Omental fat pad (tissue), 4 donors: ENCODE measurements around the gene DNM3. TPM values are rescaled to one million over a fixed set of nuclear protein-coding genes. Genes with fewer than 3 reads are reported as not detected.

Experiments used
- ATAC-seq: fragments of 150-250 bp; one replicate; pipeline ENCODE4 v1.9.1; 2016; ENCODE audit warnings: mild to moderate bottlenecking, moderate library complexity; ENCODE audit not compliant: low FRiP score
- DNase-seq: peaks from one replicate; pipeline ENCODE4 v3.0.0-alpha.2; 2019; ENCODE audit warnings: low spot score
- total RNA-seq, 4 donors: library from RNA; depleted of rRNA; stranded (reverse); fragments of >200 nt; gene quantifications; one replicate each; pipeline ENCODE4 v1.1.0, GENCODE V29; 2016
- TF ChIP-seq, protein P1 (sequence below), 3 donors: fragments of 450-650 bp; IDR thresholded peaks; one replicate each; pipeline ENCODE4 v1.5.1; 2016 to 2017; ENCODE audit warnings: antibody characterized with exemption in 3 of 3, mild to moderate bottlenecking in 3 of 3, moderate library complexity in 2 of 3

Gene DNM3
- total RNA-seq, 4 donors from 2014 or later: 2.9 to 15.8 (median 5.5) TPM

DNA sequence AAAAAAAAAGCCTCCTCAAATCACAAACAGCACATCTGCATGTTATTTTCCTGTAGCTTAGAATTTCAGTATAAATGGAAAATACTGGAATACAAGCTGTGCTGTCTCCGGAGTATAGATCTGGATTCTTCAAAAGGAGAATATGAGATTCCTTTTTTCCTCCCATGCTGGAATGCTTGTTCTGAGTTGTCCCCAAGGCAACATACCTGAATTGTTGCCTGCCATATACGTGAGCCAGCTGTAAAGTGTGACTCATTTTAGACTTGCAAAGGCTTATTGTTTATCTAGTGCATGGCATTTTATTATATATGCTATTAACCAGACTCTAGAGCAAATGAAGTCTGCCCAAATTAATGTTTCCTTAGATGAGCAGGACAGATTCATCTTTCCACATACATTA lies 484.2 kb downstream of the DNM3 start:
- TF ChIP-seq, protein P1, sequence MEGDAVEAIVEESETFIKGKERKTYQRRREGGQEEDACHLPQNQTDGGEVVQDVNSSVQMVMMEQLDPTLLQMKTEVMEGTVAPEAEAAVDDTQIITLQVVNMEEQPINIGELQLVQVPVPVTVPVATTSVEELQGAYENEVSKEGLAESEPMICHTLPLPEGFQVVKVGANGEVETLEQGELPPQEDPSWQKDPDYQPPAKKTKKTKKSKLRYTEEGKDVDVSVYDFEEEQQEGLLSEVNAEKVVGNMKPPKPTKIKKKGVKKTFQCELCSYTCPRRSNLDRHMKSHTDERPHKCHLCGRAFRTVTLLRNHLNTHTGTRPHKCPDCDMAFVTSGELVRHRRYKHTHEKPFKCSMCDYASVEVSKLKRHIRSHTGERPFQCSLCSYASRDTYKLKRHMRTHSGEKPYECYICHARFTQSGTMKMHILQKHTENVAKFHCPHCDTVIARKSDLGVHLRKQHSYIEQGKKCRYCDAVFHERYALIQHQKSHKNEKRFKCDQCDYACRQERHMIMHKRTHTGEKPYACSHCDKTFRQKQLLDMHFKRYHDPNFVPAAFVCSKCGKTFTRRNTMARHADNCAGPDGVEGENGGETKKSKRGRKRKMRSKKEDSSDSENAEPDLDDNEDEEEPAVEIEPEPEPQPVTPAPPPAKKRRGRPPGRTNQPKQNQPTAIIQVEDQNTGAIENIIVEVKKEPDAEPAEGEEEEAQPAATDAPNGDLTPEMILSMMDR (IDR thresholded peaks at IDR 0.05): no peak
- DNase-seq (no peak), ATAC-seq (no peak)

DNA sequence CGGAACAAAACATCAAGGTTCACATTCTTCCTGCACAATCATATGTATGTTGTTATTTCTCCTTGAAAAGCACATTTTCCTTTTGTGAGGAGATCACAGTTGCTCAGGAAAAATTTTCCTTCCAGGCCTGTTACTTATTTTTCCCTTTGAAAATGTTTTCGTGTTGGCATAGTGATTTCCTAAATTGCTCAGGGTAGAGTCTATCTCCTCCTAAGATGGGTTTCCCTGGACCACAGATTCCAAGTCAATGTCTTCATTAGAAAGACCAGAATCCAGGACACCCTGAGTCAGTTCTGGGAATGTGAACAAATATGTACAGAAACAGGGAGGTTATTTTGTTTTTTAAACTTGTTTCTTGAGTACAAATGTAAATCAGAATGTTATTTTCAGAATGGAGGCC lies 484.8 kb downstream of the DNM3 start:
- DNase-seq (no peak), ATAC-seq (no peak)
- TF ChIP-seq, protein P1 (IDR thresholded peaks at IDR 0.05): no peak

GRCh38 chr1:172328266-172328665 lies 487.0 kb downstream of the DNM3 start:
- TF ChIP-seq, protein P1 (IDR thresholded peaks at IDR 0.05): no peak
- no peak for ATAC-seq
- DNase-seq: no peak

DNA sequence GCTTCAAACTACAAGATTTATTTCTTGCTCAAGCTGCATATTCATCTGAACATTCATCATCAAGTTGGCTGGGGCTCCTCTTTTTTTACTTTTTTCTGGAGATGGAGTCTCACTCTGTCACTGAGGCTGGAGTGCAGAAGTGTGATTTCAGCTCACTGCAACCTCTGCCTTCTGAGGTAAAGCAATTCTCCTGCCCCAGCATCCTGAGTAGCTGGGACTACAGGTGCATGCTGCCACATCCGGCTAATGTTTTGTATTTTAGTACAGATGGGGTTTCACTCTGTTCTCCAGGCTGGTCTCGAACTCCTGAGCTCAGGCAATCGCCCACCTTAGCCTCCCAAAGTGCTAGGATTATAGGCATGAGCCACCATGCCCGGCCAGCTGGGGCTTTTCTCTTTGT lies 490.9 kb downstream of the DNM3 start:
- DNase-seq (no peak), ATAC-seq (no peak)
- TF ChIP-seq, protein P1 (IDR thresholded peaks at IDR 0.05): no peak

DNA sequence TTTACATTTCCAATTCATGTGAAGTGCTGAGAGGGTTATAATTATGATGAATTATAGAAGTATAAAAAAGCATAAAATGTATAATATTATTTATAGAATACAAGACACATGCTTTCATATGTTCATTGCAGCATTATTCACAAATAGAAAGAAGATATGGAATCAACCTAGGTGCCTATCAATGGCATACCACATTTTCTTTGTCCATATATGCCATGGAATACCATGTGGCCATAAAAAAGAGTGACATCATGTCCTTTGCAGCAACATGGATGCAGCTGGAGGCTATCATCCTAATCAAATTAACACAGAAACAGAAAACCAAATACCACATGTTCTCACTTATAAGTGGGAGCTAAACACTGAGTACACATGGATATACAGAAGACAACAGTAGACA lies 494.1 kb downstream of the DNM3 start:
- TF ChIP-seq, protein P1 (IDR thresholded peaks at IDR 0.05): no peak
- DNase-seq (no peak), ATAC-seq (no peak)

DNA sequence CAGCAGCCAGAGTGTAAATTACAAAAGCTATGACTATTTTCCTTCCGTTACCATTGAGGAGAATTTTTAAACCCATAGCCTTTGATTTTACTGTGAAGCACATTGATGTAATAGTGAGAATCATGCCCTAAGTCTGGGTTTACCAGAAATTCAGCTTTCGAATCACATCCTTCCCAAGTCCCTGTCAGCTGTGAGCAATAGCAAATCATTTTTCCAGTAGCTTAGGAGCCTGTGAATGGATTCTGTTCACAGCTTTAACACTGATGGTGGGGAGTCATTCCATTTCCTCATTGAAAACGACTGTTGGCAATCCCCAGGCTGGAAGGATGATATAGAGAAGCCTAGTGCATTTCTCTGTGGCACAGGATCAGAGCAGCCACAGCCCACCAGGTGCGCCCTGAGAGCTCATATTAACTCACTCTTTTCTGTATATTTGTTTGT lies 497.0 kb downstream of the DNM3 start:
- DNase-seq: no peak
- TF ChIP-seq, protein P1 (IDR thresholded peaks at IDR 0.05): no peak
- no peak for ATAC-seq

GRCh38 chr1:172339842-172340241 lies 498.5 kb downstream of the DNM3 start:
- TF ChIP-seq, protein P1 (IDR thresholded peaks at IDR 0.05): no peak
- ATAC-seq (no peak), DNase-seq (no peak)
